GM21619 (cell line): ENCODE measurements around the gene LCP1.
"Not testable (repeated sequence)": the region's sequence is repeated elsewhere in the genome, so short reads cannot be mapped to it uniquely, and the experiment has no call there.

ENCODE experiments used
- ATAC-seq: cut with Tn5 transposase; IDR thresholded peaks from one replicate; pipeline ENCODE4 v1.9.1; 2021; ENCODE audit not compliant: unreplicated experiment

The LCP1 gene

GRCh38 chr13:46162741-46163140 lies 19.2 kb downstream of the LCP1 start:
- not testable (repeated sequence) for ATAC-seq

- ATAC-seq = no peak
Observed at GRCh38 chr13:46160471-46161066, 21.4 kb downstream of the LCP1 start.

- no peak for ATAC-seq
Observed at GRCh38 chr13:46160065-46160464, 21.9 kb downstream of the LCP1 start.

DNA sequence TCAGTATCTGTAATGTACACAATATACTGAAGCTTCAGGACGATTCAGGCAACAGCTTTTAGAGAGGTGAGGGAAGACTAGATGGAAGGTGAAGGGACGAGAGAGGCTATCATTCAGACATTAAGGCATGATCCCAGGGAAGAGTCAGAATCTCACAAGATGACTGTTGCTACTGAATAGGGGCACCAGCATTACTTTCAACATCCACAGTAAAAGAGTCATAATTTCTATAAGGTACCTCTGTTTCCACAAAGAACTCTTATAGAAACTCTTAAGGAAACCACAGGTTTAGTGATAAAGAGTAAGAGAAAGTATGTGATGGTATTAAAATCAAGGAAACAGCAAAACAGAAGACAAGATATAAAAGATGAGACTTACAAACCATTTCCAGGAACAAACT lies 23.0 kb downstream of the LCP1 start:
- ATAC-seq = no peak

DNA sequence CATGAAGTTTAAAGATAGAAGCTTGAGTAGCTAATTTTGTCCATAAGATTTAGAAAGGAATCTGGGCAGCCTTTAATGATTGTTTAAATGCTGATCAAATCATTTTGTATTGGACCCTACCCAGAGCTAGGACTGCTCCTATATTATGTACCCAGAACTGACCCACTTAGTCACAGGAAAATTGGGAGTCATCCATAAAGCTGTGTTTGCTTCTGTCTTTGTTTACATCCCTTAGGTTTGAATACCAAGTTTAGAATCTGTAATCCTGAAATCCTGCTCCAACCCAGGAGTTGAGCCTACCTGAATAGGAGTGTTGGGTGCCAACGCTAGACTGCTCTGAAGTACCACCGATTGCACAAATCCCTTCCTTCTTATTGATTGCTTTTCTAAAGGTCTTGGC lies 23.8 kb downstream of the LCP1 start:
- no peak for ATAC-seq

DNA sequence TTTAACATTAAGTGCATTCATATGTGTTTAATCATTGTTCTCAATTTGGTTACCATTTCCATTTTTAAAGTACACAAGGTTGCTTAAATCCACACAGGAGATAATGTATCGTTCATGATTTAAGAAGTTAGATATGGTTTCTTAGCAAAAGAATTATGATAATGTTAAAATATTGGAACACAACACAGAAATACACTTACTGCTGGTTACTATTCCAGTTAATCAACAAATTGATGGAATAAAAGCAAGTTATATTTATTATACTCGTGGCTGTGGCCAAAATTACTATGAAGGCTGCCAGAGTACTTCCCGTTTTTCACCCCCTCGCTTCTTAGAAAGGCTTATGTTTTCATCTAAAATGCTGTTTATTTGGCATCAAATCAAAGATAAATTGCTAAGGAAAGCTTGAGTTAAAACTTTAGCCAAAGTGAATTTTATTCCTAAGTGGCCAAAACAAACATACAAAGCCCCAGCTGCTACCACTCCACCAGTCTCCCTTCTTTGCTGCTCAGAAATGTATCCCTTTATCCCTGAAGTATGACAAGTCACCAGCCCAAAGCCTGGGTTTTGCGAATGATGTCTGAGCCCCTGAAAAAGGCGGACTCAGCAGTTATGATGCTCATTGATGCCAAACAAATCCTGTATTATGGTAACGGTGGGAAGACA lies 27.7 kb downstream of the LCP1 start:
- no peak for ATAC-seq

- ATAC-seq = no peak
Observed at GRCh38 chr13:46152627-46153328, 29.2 kb downstream of the LCP1 start.

DNA sequence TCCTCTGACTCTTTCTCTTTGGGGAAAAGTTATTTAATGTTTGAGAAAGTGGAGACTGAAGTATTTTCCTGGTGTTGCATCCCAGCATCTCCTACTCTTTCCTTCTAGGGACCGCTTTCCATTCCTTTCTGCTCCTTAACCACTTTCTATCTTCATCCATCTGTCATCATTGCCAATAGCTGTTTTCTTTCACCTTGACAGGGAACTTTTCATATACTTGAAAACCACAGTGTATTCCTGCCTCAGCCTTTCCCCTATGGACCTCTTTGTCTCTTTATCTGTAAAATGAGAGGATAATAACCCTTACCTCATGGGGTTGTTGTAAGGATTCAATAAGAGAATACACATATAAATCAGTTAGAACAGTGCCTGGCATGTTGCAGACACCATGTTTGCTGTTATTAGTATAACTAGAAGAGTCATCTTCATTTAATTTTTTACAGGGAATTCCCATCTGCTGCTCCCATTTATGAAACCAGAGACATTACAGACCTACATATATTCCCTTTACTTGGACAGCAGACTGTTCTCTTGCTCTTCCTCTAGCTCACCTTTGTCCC lies 31.8 kb downstream of the LCP1 start:
- ATAC-seq = no peak

DNA sequence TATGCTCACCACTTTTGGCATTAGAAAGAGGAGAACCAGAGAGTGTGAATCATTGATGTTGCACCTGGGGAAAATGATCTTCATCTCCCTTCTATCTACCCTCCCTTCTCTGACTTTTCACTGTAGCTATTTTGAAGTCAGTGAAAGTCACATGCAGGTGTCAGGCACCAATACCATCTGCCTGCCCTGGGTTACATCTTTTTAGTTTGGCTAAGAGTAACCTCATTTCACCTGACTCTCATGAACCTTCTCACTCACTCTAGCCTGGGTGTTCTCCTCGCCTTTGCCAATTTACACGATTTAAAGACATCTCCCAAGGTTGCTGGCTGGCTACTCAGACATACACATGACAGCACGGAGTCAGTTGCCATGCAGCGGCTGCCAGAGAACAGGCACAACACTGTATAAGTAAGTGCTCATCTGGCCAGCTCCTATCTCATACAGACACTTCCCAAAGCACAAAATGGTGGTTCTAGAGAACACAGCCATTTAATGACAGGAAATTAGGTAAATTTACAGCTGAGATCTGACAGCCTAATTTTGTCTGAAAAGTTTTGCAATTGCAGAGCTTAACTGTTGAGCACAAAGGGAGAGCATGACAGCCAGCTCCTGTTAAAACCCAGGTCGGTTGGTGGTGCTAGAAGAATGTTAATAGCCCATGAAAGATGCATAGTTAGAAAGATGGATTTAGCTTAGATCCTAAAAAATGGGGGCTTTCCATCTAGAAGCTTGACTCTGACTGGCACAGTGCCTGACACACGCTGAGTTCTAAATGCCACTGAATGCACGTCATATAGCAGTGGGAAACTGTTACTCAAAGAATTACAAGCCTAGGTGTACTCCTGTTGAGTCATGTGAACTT lies 32.5 kb downstream of the LCP1 start:
- ATAC-seq = no peak

GRCh38 chr13:46146898-46147297 lies 35.1 kb downstream of the LCP1 start:
- ATAC-seq = no peak

- no peak for ATAC-seq
Observed at GRCh38 chr13:46145950-46146349, 36.0 kb downstream of the LCP1 start.

DNA sequence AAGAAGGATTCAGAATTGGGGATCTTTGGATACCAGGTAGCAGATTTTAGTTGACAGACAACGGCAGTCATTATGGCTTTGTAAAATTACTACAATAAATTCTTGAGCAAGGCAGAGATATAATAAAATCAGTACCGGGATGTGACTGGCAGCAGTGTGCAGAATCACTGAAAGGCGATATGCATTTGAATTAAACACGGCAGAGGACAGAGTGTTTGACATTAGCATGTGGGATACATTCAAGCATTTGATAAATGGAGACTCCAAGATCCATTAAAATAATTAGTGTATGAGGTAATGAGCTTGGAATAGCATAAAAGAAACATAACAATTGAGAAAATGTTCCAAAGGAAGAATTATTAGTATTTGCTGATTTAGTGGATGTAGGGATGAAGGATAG lies 36.8 kb downstream of the LCP1 start:
- no peak for ATAC-seq

- ATAC-seq = no peak
Observed at GRCh38 chr13:46143184-46143701, 38.7 kb downstream of the LCP1 start.

- ATAC-seq = no peak
Observed at GRCh38 chr13:46142776-46143175, 39.2 kb downstream of the LCP1 start.

GRCh38 chr13:46140044-46140443 lies 41.9 kb downstream of the LCP1 start:
- no peak for ATAC-seq

DNA sequence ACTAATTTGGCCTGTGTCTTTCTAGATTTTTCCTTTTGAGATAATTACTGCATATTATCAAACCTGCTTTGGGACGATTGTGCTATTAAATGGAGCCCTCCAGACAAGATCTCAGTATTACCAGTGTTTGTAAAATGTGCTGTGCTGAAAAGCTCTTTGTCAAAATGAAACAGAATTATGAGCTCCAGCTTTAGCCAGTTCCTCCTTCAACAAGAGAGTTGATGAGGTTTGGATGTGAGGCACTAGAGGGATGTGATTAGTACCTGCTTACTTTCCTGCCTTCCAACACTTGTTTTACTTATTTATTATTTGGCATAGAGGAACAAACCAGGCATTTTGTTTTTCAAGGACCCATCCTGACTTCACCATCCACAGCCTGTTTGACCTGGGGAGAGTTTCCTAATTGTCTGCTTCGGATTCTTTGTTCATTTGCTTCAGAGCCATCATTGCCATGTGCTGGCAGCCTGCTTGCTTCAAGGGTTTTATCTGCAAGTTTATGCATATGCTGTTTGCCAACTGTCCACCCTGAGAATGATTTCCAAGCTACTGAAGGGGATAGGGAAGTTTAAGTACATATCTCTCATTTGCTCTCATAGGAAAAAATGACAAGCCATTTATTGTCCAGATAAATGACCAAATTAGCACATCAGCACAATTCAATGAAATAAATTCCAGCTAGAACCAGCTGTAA lies 44.2 kb downstream of the LCP1 start:
- ATAC-seq = no peak

GRCh38 chr13:46136688-46137087 lies 45.3 kb downstream of the LCP1 start:
- no peak for ATAC-seq

DNA sequence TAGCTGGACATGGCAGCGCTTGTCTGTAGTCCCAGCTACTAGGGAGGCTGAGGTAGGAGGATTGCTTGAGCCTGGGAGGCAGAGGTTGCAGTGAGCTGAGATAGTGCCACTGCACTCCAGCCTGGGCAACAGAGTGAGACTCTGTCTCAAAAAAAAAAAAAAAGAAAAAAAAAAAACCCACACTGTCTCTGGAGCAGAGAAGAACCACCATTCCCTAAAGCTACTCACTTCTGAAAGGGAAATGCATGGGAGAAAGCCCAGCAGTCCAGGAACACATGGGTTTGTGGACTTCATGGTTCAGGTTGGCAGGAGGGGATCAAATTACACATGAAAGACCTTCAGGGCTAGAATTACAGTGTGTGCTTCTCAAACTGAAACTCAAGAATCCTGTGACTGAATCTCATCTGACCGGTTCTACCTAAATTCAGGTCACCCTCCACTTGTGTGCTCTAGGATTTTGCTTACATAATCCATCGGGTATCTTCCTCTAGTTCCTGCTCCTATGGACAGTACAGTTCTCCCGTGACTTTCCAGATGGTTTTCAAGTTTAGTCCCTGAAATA lies 46.9 kb downstream of the LCP1 start:
- ATAC-seq = no peak

DNA sequence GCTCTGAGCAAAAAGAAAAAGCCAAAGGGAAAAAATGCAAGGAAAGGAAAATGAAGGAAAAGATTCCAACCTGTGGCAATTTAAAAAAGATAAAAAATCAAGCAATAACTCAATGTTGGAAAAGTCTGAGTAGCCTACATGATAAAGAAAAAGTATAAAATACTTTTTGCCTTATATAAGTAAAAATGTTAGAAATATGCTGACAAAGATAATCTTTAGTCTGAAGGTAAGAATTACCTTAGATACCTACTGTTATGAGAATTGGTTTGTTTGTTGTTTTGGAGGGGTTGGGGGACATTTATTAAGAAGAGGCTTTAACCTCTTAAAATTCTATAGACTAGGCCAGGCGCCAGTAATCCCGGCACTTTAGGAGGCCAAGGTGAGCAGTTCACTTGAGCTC lies 47.5 kb downstream of the LCP1 start:
- no peak for ATAC-seq

GRCh38 chr13:46132109-46132508 lies 49.9 kb downstream of the LCP1 start:
- ATAC-seq = no peak
